ENCODE results near the gene SPNS3. TPM values are rescaled to one million over a fixed set of nuclear protein-coding genes. Genes with fewer than 3 reads are reported as not detected.

Gene SPNS3
- polyA plus RNA-seq, 2 of the 4 experiments (the other 2 are of a cell fraction): not detected

GRCh38 chr17:4508207-4508606, 74.5 kb downstream of the SPNS3 start:
- no peak for TF ChIP-seq HOXB13 (CRISPR knock-in tag; IDR thresholded peaks at IDR 0.05; ENCODE audit: low read depth)
- Histone ChIP-seq H3K4me1 (no peaks in the 10 kb centered on the region), H3K9me3 (no peaks in the 10 kb centered on the region), H3K4me2 (no peak overlapping the region), H3K4me3 (no peak overlapping the region), H3K27ac (no peak overlapping the region)
- ATAC-seq (no peak), FAIRE-seq (no peak), DNase-seq (ENCODE audit: low read depth in 1 of 2, low spot score in 1 of 2) (no peak)
- ChIA-PET CTCF (interaction anchor here (1.1 to 2.6 kb wide), 7 partner anchors 9 to 92 kb away, joined by 3 to 9 read pairs (median 5); partner anchors contain the start of gene SPNS2), POLR2A (no interaction called here)
- 81% methylated on average over 3 of the region's 3 CpGs for WGBS (ENCODE audit: missing lambda C conversion rate)

- DNase-seq (ENCODE audit: low read depth in 1 of 2, low spot score in 1 of 2) (no peak), FAIRE-seq (no peak), ATAC-seq (peak in 1 of 2 experiments; percentile 10; a peak in 1 of 6 replicates)
- H3K9me3 ChIP-seq: no peaks in the 10 kb centered on the region
- no peaks in the 10 kb centered on the region for H3K4me1 ChIP-seq
- no peak overlapping the region for H3K4me3 ChIP-seq
- ChIA-PET CTCF (interaction anchor here (2.0 to 2.6 kb wide), 3 partner anchors 10 to 88 kb away, joined by 5 to 9 read pairs (median 7); partner anchors contain the start of gene SPNS2), POLR2A (no interaction called here)
- no peak overlapping the region for H3K4me2 ChIP-seq
- WGBS (ENCODE audit: missing lambda C conversion rate): 75% methylated on average over 8 of the region's 8 CpGs
- TF ChIP-seq, protein P1, sequence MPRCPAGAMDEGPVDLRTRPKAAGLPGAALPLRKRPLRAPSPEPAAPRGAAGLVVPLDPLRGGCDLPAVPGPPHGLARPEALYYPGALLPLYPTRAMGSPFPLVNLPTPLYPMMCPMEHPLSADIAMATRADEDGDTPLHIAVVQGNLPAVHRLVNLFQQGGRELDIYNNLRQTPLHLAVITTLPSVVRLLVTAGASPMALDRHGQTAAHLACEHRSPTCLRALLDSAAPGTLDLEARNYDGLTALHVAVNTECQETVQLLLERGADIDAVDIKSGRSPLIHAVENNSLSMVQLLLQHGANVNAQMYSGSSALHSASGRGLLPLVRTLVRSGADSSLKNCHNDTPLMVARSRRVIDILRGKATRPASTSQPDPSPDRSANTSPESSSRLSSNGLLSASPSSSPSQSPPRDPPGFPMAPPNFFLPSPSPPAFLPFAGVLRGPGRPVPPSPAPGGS (IDR thresholded peaks at IDR 0.05): no peak
- TF ChIP-seq MAFK (IDR thresholded peaks at IDR 0.05; ENCODE audit: partially characterized antibody): no peak
- TF ChIP-seq HOXA7 (CRISPR knock-in tag; IDR thresholded peaks at IDR 0.05): no peak
- H3K27ac ChIP-seq: no peak overlapping the region
Observed at GRCh38 chr17:4509401-4509800, 75.7 kb downstream of the SPNS3 start.

DNA sequence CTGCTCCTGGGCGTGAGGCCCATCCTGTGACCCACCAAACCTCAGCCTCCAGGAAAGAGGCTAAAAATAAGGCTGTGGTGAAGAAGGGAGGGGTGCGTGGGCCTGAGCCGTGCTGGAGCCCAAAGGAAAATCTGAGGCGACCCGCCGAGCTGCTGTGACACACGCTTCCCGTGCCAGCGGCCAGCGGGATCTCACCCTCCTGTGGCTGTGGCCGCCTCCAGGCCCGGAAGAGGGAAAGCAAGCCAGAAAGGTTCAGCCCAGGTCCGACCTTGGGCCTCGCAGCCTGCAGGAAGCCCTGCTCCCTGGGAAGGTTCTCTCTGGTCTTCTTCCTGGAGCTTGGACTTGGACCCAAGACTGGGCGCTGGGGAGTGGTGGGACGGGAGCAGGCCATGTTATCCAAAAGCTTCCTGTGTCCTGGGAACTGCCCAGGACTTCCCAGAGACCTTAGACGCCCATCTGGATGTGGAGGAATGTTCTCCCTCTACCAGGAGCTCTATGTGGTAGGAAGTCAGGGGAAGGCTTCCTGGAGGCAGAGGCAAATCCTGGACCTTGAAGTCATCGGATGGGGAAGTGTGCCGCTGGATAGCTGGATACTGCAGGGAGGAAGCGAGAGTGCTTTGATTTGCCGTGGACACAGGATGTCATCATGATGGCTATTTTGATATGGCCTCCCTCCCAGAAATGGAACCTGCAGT, 76.3 kb downstream of the SPNS3 start:
- FAIRE-seq: no peak
- Histone ChIP-seq H3K9me3 (no peaks in the 10 kb centered on the region), H3K4me1 (no peaks in the 10 kb centered on the region), H3K4me3 (no peak overlapping the region), H3K4me2 (no peak overlapping the region), H3K27ac (no peak overlapping the region)
- WGBS (ENCODE audit: missing lambda C conversion rate): 84% methylated on average over 19 of the region's 21 CpGs
- ATAC-seq: no peak
- TF ChIP-seq ZFP36 (IDR thresholded peaks at IDR 0.05; ENCODE audit: borderline replicate concordance, partially characterized antibody) (peak; percentile 32), NPAS2 (CRISPR knock-in tag; IDR thresholded peaks at IDR 0.05; ENCODE audit: borderline replicate concordance) (no peak)
- POLR2A ChIA-PET: no interaction called here
- CTCF ChIA-PET: interaction anchor here (1.0 to 2.6 kb wide), 7 partner anchors 10 to 665 kb away, joined by 3 to 11 read pairs (median 5); partner anchors contain the start of gene SPNS2
- no peak for DNase-seq (ENCODE audit: low read depth in 1 of 2, low spot score in 1 of 2)

DNA sequence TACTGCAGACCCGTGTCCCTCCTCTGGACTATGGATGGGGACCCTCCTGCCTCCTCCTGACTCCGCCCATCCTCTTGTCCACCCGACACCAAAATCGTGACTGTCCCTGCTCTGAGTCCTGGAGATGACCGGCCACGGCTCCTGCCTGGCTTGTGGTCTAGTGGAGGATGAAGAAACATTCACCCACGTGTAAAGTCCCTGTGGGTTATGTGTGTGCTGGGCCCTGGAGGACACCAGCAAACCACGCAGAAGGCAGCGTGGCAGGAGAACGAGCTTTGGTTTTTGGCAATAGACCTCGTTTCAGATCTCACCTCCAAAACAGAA, 76.8 kb downstream of the SPNS3 start:
- TF ChIP-seq ZNF302 (CRISPR knock-in tag; IDR thresholded peaks at IDR 0.05): no peak
- TF ChIP-seq MAZ (IDR thresholded peaks at IDR 0.05; ENCODE audit: borderline replicate concordance, low read depth, low read length): no peak
- TF ChIP-seq, protein P2, sequence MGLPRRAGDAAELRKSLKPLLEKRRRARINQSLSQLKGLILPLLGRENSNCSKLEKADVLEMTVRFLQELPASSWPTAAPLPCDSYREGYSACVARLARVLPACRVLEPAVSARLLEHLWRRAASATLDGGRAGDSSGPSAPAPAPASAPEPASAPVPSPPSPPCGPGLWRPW (IDR thresholded peaks at IDR 0.05): no peak
- no peak for TF ChIP-seq KDM5A (IDR thresholded peaks at IDR 0.05)
- no peak for TF ChIP-seq EHMT2 (IDR thresholded peaks at IDR 0.05; ENCODE audit: low read depth)
- TF ChIP-seq EHF (CRISPR knock-in tag; IDR thresholded peaks at IDR 0.05): no peak
- no peak for TF ChIP-seq MYC (IDR thresholded peaks at IDR 0.05; ENCODE audit: borderline replicate concordance, low read length)
- TF ChIP-seq ZSCAN20 (CRISPR knock-in tag; IDR thresholded peaks at IDR 0.05): no peak
- TF ChIP-seq HMGXB4 (CRISPR knock-in tag; IDR thresholded peaks at IDR 0.05; ENCODE audit: borderline replicate concordance): no peak
- TF ChIP-seq SREBF2 (IDR thresholded peaks at IDR 0.05): no peak
- TF ChIP-seq PBX3 (IDR thresholded peaks at IDR 0.05): no peak
- TF ChIP-seq CHD4 (IDR thresholded peaks at IDR 0.05; ENCODE audit: borderline replicate concordance): no peak
- no peak for TF ChIP-seq POLR2A (IDR thresholded peaks at IDR 0.05; ENCODE audit: low read length)
- Histone ChIP-seq H3K4me2 (no peak overlapping the region), H3K4me3 (no peak overlapping the region), H3K27ac (no peak overlapping the region), H3K4me1 (no peaks in the 10 kb centered on the region), H3K9me3 (no peaks in the 10 kb centered on the region)
- POLR2A ChIA-PET: no interaction called here
- CTCF ChIA-PET: interaction anchor here (1.0 to 2.6 kb wide), 5 partner anchors 10 to 665 kb away, joined by 3 to 11 read pairs (median 3); no protein-coding TSS in a partner anchor
- DNase-seq (ENCODE audit: low read depth in 1 of 2, low spot score in 1 of 2) (no peak), ATAC-seq (no peak), FAIRE-seq (no peak)
- WGBS (ENCODE audit: missing lambda C conversion rate): 62% methylated on average over 11 of the region's 11 CpGs

All from A549 (cell line).